ENCODE measurements around the gene MTHFSD.
A peak's percentile ranks its signal among the peaks of the same experiment; 100 is the strongest.

MTHFSD gene

GRCh38 chr16:86570558-86571529 lies 15.8 kb upstream of the MTHFSD start:
- DNase-seq (ENCODE audit: low spot score): no peak

- no peak for DNase-seq (ENCODE audit: low spot score)
Measured at GRCh38 chr16:86569701-86570447, 14.8 kb upstream of the MTHFSD start.

GRCh38 chr16:86568677-86569623 lies 13.9 kb upstream of the MTHFSD start:
- DNase-seq (ENCODE audit: low spot score): no peak

- DNase-seq (ENCODE audit: low spot score): no peak
Measured at GRCh38 chr16:86567701-86568581, 12.9 kb upstream of the MTHFSD start.

DNA sequence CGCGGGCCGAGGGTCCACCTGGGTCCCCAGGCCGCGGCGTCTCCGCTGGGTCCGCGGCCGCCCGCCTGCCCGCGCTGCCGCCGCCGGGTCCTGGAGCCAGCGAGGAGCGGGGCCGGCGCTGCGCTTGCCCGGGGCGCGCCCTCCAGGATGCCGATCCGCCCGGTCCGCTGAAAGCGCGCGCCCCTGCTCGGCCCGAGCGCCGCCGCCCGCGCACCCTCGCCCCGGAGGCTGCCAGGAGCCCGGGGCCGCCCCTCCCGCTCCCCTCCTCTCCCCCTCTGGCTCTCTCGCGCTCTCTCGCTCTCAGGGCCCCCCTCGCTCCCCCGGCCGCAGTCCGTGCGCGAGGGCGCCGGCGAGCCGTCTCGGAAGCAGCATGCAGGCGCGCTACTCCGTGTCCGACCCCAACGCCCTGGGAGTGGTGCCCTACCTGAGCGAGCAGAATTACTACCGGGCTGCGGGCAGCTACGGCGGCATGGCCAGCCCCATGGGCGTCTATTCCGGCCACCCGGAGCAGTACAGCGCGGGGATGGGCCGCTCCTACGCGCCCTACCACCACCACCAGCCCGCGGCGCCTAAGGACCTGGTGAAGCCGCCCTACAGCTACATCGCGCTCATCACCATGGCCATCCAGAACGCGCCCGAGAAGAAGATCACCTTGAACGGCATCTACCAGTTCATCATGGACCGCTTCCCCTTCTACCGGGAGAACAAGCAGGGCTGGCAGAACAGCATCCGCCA lies 12.1 kb upstream of the MTHFSD start:
- no peak for DNase-seq (ENCODE audit: low spot score)

DNA sequence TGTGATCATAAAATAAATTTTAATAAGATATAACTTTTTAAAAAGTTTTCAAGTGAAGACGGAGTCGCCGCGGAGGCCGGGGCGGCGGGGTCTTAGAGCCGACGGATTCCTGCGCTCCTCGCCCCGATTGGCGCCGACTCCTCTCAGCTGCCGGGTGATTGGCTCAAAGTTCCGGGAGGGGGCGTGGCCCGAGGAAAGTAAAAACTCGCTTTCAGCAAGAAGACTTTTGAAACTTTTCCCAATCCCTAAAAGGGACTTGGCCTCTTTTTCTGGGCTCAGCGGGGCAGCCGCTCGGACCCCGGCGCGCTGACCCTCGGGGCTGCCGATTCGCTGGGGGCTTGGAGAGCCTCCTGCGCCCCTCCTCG lies 11.5 kb upstream of the MTHFSD start, which contains the start of gene FOXC2:
FOXC2 (plus strand) TSS at position 229 of the 365 bp plus-strand sequence. CDS start 507 bp downstream, outside the sequence.
- DNase-seq (ENCODE audit: low spot score): no peak

- DNase-seq (ENCODE audit: low spot score): no peak
Measured at GRCh38 chr16:86565644-86566511, 10.8 kb upstream of the MTHFSD start.

GRCh38 chr16:86565181-86565631 lies 10.2 kb upstream of the MTHFSD start:
- no peak for DNase-seq (ENCODE audit: low spot score)

GRCh38 chr16:86563469-86564345 lies 8.7 kb upstream of the MTHFSD start:
- DNase-seq (ENCODE audit: low spot score): peak; percentile 93

DNA sequence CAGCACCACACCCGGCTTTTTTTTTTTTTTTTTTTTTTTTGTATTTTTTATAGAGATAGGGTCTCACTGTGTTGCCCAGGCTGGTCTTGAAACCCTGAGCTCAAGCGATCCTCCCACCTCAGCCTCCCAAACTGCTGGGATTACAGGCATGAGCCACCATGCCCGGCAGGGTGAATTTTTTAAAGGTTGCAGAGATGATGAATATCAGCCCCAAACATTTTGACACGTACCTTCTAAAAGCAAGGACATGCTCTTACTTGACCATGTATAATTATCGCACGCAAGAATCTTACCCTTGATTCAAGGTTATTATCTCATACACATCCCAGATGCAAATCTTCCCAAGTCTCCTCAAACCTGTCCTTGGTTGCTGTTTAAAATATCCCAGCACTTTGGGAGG lies 7.3 kb upstream of the MTHFSD start:
- DNase-seq (ENCODE audit: low spot score): no peak

DNA sequence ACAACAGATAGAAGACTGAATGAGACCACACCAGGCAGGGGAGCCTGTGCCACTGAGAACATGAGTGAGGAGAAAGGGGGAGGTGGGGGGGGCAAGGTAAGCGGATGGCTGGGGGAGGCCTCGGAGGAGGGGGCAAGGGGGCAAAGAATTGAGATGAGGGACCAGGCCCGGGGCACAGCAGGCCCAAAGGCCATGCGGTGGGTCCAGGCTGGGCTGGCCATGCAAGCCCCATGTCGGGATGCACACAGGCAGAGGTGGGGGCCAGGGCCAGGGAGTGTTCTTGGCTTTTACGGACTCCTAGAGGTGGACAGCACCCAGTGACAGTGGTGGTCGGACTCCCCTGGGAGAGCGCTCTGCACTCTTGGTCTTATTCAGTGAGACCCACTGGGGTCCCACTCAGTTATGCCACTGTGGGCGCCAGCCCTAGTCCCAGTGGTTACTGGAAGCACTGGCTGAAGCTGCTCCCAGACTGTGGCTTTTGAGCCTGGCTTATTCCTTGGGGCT lies 4.8 kb upstream of the MTHFSD start:
- no peak for DNase-seq (ENCODE audit: low spot score)

GRCh38 chr16:86558355-86559193 lies 3.5 kb upstream of the MTHFSD start:
- no peak for DNase-seq (ENCODE audit: low spot score)

DNA sequence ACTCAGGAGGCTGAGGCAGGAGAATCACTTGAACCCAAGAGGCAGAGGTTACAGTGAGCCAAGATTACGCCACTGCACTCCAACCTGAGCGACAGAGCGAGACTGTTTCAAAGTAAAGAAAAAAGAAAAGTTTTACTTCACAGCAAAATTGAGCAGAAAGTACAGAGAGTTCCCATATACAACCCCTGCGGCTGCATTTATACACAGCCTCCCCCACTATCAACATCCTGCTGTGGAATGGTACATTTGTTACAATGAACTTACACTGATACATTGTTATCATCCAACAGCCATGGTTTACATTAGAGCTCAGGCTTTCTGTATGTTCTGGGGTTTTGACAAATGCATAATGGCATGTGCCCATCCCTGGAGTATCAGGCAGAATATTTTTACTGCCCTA lies 2.6 kb upstream of the MTHFSD start:
- no peak for DNase-seq (ENCODE audit: low spot score)

GRCh38 chr16:86556576-86556975 lies 1.5 kb upstream of the MTHFSD start:
- no peak for DNase-seq (ENCODE audit: low spot score)

- no peak for DNase-seq (ENCODE audit: low spot score)
Measured at GRCh38 chr16:86555704-86556075, 655 bp upstream of the MTHFSD start.

DNA sequence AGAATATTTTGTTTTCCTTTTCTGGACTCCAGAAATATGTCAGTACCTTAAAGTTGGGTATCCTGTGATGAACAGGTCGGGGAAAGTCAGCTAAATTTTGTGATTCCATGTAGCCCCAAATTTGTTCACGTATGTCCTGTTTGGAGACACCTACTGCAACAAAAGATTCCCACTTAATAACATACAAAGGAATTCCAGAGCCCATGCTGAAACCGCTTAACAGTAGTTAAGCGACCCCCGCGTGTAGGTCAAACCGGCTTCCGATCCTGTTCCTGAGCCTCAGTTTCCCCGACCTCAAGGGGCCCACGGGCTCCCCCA lies 477 bp downstream of the MTHFSD start:
- DNase-seq (ENCODE audit: low spot score): no peak

GRCh38 chr16:86553356-86553755 lies 1.7 kb downstream of the MTHFSD start:
- DNase-seq (ENCODE audit: low spot score): no peak

All from NAMALWA (cell line).